IPS-18a (cell line): Measurements from ENCODE around the gene MRPS34.

Experiments
- H3K27ac ChIP-seq: one replicate; pipeline ENCODE4 v1.5.1; 2013; ENCODE audit warnings: low read length
- H3K27me3 ChIP-seq: one replicate; pipeline ENCODE4 v1.6.1; 2013; ENCODE audit warnings: mild to moderate bottlenecking, low read length; ENCODE audit not compliant: control insufficient read depth, insufficient read depth
- H3K36me3 ChIP-seq: one replicate; pipeline ENCODE4 v1.6.1; 2013; ENCODE audit warnings: low read depth, low read length; ENCODE audit not compliant: control insufficient read depth
- H3K4me1 ChIP-seq: one replicate; pipeline ENCODE4 v1.6.1; 2013; ENCODE audit warnings: low read depth, low read length; ENCODE audit not compliant: control insufficient read depth
- H3K4me3 ChIP-seq: one replicate; pipeline ENCODE4 v1.5.1; 2013; ENCODE audit warnings: low read length
- H3K9ac ChIP-seq: one replicate; pipeline ENCODE4 v1.6.1; 2013; ENCODE audit warnings: mild to moderate bottlenecking, low read length, moderate library complexity
- H3K9me3 ChIP-seq: one replicate; pipeline ENCODE4 v1.6.1; 2013; ENCODE audit warnings: low read depth, low read length; ENCODE audit not compliant: control insufficient read depth

MRPS34 gene

GRCh38 chr16:1778200-1779179 lies 5.6 kb upstream of the MRPS34 start:
- no peaks in the 10 kb centered on the region for H3K9me3 ChIP-seq
- H3K36me3 ChIP-seq, result peaks cover 16% of the 10 kb centered on the region
- H3K27ac ChIP-seq, result no peak overlapping the region
- no peaks in the 10 kb centered on the region for H3K4me1 ChIP-seq
- no peaks in the 10 kb centered on the region for H3K27me3 ChIP-seq
- no peak overlapping the region for H3K9ac ChIP-seq
- no peak overlapping the region for H3K4me3 ChIP-seq

- H3K27ac ChIP-seq, result no peak overlapping the region
- H3K4me3 ChIP-seq, result no peak overlapping the region
- no peaks in the 10 kb centered on the region for H3K4me1 ChIP-seq
Observed at GRCh38 chr16:1777375-1778199, 4.7 kb upstream of the MRPS34 start.

GRCh38 chr16:1776991-1777374 lies 4.0 kb upstream of the MRPS34 start:
- no peak overlapping the region for H3K27ac ChIP-seq
- no peaks in the 10 kb centered on the region for H3K4me1 ChIP-seq
- H3K36me3 ChIP-seq, result peaks cover 16% of the 10 kb centered on the region
- no peaks in the 10 kb centered on the region for H3K27me3 ChIP-seq
- no peak overlapping the region for H3K9ac ChIP-seq
- H3K4me3 ChIP-seq, result no peak overlapping the region
- no peaks in the 10 kb centered on the region for H3K9me3 ChIP-seq

More at GRCh38 chr16:1777375-1778199, 4.7 kb upstream of the MRPS34 start:
- peaks cover 16% of the 10 kb centered on the region for H3K36me3 ChIP-seq
- H3K9me3 ChIP-seq, result no peaks in the 10 kb centered on the region
- no peaks in the 10 kb centered on the region for H3K27me3 ChIP-seq
- H3K9ac ChIP-seq, result no peak overlapping the region

- no peaks in the 10 kb centered on the region for H3K4me1 ChIP-seq
- no peak overlapping the region for H3K9ac ChIP-seq
- H3K4me3 ChIP-seq, result no peak overlapping the region
- no peak overlapping the region for H3K27ac ChIP-seq
- H3K27me3 ChIP-seq, result no peaks in the 10 kb centered on the region
- H3K36me3 ChIP-seq, result peaks cover 16% of the 10 kb centered on the region
- no peaks in the 10 kb centered on the region for H3K9me3 ChIP-seq
Observed at GRCh38 chr16:1776672-1776955, 3.7 kb upstream of the MRPS34 start.

GRCh38 chr16:1775846-1776671 lies 3.1 kb upstream of the MRPS34 start:
- Histone ChIP-seq H3K27me3 (no peaks in the 10 kb centered on the region), H3K4me1 (no peaks in the 10 kb centered on the region), H3K36me3 (peaks cover 16% of the 10 kb centered on the region), H3K27ac (no peak overlapping the region), H3K9me3 (no peaks in the 10 kb centered on the region), H3K9ac (no peak overlapping the region), H3K4me3 (no peak overlapping the region)

GRCh38 chr16:1775006-1775845 lies 2.3 kb upstream of the MRPS34 start:
- Histone ChIP-seq H3K4me3 (no peak overlapping the region), H3K36me3 (peaks cover 16% of the 10 kb centered on the region), H3K9ac (no peak overlapping the region)

GRCh38 chr16:1774448-1774780 lies 1.5 kb upstream of the MRPS34 start:
- Histone ChIP-seq H3K27ac (no peak overlapping the region), H3K9ac (no peak overlapping the region), H3K36me3 (peaks cover 16% of the 10 kb centered on the region), H3K4me1 (no peaks in the 10 kb centered on the region), H3K27me3 (no peaks in the 10 kb centered on the region), H3K4me3 (peak overlapping the region; percentile 81), H3K9me3 (no peaks in the 10 kb centered on the region)

More at GRCh38 chr16:1775006-1775845, 2.3 kb upstream of the MRPS34 start:
- Histone ChIP-seq H3K27ac (no peak overlapping the region), H3K27me3 (no peaks in the 10 kb centered on the region), H3K4me1 (no peaks in the 10 kb centered on the region), H3K9me3 (no peaks in the 10 kb centered on the region)

GRCh38 chr16:1773703-1774447 lies 941 bp upstream of the MRPS34 start:
- no peaks in the 10 kb centered on the region for H3K27me3 ChIP-seq
- peak overlapping the region; percentile 81 for H3K4me3 ChIP-seq
- H3K9me3 ChIP-seq, result no peaks in the 10 kb centered on the region
- no peak overlapping the region for H3K27ac ChIP-seq
- no peaks in the 10 kb centered on the region for H3K4me1 ChIP-seq
- H3K9ac ChIP-seq, result peak overlapping the region; percentile 86
- H3K36me3 ChIP-seq, result peaks cover 16% of the 10 kb centered on the region

- H3K36me3 ChIP-seq, result peaks cover 11% of the 10 kb centered on the region
- H3K9ac ChIP-seq, result peak within 1 kb of the TSS; percentile 86
- H3K27ac ChIP-seq, result peak within 1 kb of the TSS; percentile 5
- H3K4me3 ChIP-seq, result peak within 1 kb of the TSS; percentile 81
- H3K27me3 ChIP-seq, result no peaks in the 10 kb centered on the region
- no peaks in the 10 kb centered on the region for H3K9me3 ChIP-seq
- no peaks in the 10 kb centered on the region for H3K4me1 ChIP-seq
Observed at GRCh38 chr16:1772362-1772907, 499 bp downstream of the MRPS34 start, which contains the start of gene EME2. EME2 (plus strand) TSS chr16:1772810; CDS start chr16:1773228, 418 bp downstream.

GRCh38 chr16:1771864-1772361 lies 1.0 kb downstream of the MRPS34 start:
- Histone ChIP-seq H3K4me1 (no peaks in the 10 kb centered on the region), H3K36me3 (peaks cover 8% of the 10 kb centered on the region), H3K4me3 (peak overlapping the region; percentile 81), H3K27me3 (no peaks in the 10 kb centered on the region), H3K9ac (peak overlapping the region; percentile 86), H3K9me3 (no peaks in the 10 kb centered on the region), H3K27ac (peak overlapping the region; percentile 5)
